Right ventricle myocardium superior (tissue), 1 donor: ENCODE data around the gene DBX1. TPM values are rescaled to one million over a fixed set of nuclear protein-coding genes. Genes with fewer than 3 reads are reported as not detected.

Experiments
- ATAC-seq: fragments of 200-7000 bp; cut with Tn5 transposase; one replicate; pipeline ENCODE4 v1.9.1; 2020; ENCODE audit warnings: mild to moderate bottlenecking; ENCODE audit not compliant: poor library complexity
- DNase-seq: peaks from one replicate; pipeline ENCODE4 v3.0.0-alpha.2; 2020
- intact Hi-C: fragments of 100-400 bp; cut with DNase I; formaldehyde crosslinking; loops from one replicate; pipeline ENCODE4 v1.11.2; 2022
- total RNA-seq: library from RNA; stranded (reverse); fragmentation: NEBNext Ultra II Directional; extraction: Animal tissue kit (Norgen Biotek cat#: 25700); gene quantifications from one replicate; pipeline ENCODE4 v1.2.1, GENCODE V29; 2021
- donor health status: DM: no; HTN: yes; CAD: no; lungs with severe emphysema.

Gene DBX1
- total RNA-seq, 1 donor from 2014 or later = not detected

DNA sequence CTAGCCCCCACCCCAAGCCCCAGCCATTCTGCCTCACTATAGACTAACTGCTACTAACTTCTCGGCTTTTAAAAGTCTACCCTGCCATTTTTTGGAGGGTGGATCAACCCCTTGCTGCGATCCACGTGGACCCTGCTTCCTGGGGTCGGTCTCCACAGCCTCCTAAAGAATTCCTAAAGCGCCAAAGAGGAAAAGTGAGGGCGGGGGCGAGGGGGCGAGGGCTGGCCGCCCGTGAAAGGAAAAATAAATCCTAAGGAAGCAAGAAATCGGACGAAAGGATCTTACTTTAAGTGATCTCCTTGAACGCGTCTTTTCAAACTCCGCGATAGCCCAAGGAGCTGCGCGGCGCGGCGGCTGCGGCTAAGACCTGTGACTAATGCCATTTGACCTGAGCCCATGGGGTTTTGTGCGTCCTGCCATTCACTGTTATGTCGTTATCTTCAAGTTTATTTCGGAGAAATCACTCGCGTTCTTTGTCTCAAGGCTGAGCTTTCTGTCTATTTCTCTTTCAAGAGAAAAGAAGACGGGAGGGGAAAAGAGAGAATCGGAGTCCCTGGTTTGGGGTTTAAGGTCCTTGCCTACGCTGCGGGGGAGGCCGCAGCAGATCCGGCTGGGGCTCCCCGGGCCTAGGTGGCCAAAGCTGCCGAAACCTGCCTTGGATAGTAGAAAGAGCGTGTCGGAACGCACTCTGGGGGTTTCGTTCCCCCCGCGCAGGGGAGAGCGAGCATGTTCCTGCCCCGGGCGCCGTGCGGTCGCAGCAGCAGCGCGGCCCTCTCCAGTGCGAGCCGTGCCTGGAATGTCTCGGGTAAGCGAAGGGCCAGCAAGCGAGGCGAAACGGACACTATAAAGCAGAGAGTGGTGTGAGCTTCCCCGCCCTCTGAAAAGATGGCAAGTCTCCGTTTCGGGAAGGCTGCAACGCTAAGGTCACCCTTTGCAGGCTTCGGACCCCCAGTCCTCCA, 2.8 kb upstream of the DBX1 start:
- DNase-seq (no peak), ATAC-seq (peak; percentile 67)
- intact Hi-C loops = no loop called here

DNA sequence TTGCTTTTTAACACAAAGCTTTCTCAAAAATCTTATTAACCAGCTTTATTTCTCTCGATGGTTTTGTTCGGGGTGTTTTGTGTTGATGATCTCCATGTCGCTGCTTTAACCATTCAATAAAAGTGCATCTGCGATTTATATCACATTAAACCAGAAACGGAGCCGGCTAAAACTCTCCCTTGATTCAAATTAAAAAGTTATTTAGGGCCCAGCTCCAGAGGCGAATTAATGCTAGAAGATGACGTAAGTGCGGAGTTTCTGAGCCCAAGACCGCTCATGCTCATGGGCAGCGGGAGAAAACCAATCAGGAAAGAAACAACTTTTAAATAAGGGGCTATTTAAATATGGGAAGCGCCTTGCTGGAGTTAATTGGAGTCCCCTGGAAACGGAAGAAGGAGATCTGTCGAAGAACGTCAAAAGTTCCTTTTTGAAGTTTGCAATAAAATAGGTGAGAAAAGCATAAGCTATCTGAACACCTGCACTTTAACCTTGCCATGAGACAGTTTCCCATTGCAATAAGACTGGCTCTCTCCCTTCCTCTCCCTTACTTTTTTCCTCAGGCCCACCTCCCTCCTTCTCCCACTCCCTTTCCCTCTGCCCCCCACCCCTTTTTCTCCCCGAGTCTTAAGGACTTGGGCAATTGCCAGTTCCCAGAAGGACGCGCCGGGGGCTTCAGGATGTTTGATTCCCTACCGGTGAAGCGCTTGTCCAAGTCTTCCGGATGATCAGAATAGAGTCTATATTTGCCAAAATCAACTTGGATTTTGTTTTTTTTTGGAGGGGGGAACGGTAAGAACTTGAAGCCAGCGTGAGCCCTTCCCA, 1.9 kb upstream of the DBX1 start:
- intact Hi-C loops = no loop called here
- no peak for ATAC-seq
- DNase-seq = no peak

DNA sequence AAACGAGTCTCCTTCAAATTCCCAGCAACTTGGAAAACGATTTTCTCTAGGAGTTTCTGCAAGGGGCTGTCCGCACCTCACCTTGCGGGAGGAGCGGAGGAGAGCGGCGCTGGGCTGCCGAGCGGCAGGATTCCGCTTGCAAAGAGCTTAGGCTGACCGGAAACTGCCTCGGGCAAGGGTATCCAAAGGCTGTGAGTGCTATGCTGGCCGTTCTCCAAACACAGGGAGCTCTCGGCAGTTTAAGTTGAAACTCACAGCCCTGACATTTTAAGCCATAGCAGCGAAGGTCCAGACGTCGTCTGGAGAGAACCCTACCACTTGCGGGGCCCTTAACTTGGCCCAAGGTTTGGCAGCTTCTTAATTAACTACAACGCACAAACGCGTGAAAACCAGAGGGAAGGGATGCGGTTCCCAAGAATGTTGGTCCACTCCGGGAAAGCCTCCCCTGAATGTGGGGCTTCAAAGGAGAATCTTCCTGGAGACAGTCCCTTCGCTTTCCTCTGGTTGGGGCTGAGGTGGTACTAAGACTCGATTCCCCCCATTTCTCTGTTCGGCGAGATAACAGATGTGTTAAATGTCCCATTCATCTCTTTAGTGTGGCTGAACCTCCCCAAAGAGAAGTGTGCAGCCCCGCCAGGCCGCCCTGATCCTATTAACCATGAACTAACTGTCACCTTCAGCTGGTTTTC, 1.1 kb upstream of the DBX1 start:
- intact Hi-C loops = no loop called here
- ATAC-seq = no peak
- DNase-seq = no peak

DNA sequence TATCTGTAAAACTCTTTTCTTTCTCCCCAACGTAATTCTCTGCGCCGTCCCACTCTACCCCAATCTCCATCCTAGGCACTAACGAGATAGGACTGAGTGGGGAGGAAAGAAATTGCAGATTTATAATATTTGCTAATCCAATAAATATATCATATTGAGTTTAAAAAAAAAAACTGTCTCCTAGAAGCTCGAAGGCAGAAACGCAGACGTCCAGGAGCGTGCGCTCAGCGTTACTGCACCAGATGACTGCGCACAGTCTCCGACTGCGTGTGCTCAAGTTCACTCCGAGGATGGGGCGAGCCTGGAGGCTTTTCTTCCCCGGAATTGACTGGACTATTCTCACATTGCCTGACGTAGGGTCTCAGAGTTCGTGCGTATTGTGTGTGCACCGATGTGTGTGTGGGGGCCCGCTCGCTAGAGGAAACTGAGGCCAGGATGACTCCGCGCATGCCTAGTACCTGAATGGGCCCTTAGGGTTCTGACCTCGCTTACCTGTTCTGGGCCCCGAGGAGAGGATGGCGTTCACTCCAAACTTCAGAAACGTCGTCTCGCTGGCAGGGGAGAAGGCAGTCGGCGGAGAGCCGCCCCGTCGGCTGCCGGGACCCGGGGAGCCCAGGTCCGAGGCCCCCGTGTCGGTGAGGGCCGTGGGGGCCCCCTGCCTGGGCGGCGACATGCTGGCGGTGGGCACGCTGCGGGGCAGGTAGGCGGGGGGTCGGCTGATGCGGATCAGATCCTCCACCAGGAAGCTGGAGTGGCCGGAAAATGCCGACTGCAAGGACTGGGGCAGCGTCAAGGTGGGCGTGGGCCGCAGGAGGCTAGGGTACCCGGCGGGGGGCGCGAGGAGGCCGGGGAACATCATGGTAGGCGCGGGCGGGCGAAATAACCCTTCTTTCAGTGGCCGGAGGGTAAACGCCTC, 551 bp downstream of the DBX1 start:
- intact Hi-C loops = no loop called here
- no peak for DNase-seq
- ATAC-seq = no peak

DNA sequence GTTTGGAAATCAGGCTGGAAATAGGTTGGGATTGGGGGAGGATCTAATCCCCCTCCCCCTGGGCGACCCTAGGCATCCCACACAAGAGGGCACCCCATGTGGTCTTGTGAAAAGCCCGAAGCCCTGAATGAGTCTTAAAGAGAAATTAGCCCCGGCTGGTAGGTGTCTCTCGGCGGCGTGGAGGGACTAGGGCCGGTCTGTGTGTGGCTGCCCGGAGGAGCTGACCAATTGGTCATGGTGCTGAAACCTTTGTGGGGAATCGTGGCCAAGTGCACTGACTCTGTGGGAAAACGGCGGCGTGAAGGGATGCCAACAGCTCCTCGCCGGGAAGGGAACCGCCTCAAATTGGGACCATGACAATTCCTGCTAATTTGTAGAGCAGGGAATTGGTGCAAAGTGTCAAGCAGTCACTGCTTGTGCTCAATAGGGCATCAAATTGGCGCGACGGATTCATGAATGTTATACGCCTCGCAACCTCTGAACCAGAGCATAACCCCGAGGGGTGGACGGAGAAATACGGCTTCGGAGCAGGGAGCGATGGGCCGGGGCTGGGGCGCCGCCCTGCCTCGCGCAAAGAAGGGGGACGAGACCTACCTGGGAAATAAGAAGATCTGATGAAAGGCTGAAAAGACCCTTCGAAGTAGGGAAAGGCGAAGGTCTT, 1.5 kb downstream of the DBX1 start:
- DNase-seq (peak; percentile 59), ATAC-seq (peak; percentile 60)
- intact Hi-C loops = no loop called here

DNA sequence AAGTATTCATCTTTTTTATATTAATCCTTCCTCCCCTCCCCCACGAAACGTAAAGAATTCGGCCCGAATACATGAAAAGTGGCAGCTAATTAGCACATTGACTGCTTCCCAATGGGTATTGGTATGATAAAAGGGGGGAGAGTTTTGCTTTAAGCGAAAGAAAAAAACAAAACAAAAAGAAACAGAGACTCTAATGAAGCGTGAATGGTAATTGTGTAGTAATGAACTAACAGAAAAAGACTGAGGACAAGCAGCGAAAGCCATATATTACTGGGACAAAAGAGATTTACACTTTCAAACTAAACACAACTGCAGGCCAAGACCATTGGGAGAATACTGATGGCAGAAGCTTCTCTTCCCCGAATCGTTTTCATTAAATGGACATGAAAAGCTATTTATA, 2.5 kb downstream of the DBX1 start:
- ATAC-seq (no peak), DNase-seq (no peak)
- intact Hi-C loops = no loop called here

DNA sequence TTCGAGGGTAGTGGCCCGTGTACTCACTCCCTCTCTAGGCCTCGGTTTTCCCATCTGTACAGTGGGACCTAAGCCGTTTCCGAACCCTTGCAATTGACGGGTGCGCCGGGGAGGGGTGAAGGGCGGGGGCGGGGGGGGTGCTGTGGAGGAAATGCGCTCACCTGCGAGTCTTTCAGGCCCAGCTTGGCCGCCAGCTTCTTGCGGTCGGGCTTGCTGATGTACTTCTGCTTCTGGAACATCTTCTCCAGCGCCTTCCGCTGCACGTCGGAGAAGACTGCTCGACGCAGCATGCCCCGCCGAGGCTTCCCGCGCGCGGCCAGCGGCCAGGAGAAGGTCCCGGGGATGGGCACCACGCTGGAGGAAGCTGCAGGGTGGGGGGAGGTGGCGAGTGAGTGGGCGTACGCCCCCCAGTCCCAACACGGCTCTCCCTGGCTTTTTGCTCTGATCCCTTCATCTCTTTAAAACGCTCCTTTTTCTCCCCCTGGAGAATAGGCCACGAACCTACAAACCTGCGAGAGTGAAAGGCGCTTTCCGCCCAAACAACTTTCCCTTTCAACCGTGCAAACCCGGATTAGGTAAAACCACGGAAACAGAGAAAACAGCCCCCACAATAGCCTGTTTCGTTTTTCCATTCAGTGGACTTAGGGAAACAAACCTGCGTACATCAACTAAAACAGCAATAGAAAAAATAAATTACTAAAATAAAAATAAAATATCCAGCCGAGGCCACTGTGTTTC, 3.2 kb downstream of the DBX1 start:
- DNase-seq (no peak), ATAC-seq (no peak)
- intact Hi-C loops = no loop called here

DNA sequence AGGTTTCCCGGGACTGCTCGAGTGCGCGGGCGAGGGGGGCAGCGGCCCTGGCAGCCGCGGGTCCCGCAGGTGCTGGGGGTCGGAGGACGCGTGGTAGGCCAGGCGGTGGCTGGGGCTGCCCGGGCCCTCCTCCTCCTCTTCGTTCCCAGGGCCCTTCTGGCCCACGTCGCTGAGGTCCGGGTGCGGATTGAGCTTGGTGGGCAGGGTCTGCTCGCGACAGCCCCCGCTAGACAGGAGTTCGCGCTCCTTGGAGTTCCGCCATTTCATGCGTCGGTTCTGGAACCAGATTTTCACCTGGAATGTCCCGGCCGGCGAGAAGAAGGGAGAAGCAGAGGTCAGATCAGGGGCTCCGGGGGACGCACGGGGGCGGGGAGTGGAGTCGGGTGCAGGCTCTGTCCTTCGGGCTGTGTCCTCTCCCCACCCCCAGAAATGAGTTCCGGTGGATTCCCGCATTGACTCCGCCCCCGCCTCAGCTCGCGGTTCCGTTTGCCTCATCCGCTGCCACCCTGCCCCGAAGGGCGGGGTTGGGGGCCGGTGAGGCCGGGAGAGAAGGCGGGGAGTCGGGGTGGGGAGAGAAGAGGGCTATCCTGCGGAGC, 3.9 kb downstream of the DBX1 start:
- intact Hi-C loops = no loop called here
- no peak for ATAC-seq
- DNase-seq = no peak

DNA sequence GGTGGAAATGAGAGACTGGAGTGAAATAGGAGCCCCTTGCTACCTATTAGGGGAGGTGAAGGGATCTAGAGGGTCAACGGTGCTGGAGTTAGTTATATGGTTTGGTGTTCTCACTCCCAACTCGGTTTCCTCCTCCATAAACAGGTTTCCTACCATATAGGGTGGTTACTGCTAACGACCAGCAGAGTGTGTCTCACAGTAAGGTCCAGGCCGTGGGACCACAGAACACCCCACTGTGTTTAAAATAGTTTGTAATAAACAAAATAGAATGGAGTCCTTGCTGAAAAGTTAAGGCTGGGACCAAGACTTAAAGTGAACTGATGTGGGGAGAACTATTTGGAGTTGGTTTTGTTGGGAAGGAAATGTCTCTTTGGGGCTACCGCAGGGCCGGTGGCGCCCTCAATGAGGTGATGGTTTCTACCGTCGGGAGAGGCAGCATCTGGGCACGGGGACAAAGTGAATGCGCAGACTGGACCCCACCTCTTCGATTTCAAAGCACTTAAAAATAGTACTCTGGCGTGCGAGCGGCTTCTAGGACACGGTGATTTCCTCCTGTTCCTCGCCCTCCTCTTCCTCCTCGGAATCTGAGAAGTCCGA, 4.5 kb downstream of the DBX1 start:
- no peak for ATAC-seq
- no peak for DNase-seq
- intact Hi-C loops = no loop called here

DNA sequence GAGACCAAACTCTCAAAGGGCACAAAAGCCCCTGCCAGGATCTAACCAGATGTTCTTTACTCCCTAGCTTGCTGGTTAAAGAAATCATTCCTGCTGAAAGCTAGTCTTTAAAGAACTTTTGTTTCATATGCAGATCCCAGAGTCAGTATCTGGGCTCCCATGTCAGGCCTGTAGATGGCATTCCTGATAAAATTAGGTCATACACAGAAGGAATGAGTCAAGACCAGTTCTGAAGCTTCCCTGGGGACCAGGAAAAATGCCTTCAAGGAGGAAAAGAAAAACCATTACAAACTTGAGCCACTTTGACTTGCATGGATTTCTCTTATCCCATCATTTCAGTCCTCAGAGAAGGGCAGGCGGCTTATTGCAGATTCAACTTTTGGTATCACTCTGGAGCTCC, 5.9 kb downstream of the DBX1 start:
- ATAC-seq (no peak), DNase-seq (no peak)
- intact Hi-C loops = no loop called here

DNA sequence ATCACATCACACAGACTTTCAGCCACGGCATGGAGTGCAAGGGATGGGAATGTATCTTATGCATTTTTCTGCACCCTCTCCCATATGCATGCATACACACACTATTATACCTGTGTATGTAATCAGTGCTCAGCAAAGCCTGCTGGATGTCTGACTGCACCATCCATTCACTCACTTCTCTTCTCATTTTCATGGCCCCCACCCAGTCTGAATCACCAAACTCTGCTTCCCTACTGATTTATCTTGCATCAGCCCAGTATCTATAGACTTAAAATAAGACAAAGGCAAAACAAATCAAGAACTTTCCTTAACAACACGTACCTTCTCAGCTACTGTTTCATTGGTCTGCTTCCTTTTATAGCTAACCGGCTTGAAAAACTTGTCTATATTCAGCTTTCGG, 21.6 kb downstream of the DBX1 start:
- DNase-seq (no peak), ATAC-seq (no peak)
- intact Hi-C loops = no loop called here

DNA sequence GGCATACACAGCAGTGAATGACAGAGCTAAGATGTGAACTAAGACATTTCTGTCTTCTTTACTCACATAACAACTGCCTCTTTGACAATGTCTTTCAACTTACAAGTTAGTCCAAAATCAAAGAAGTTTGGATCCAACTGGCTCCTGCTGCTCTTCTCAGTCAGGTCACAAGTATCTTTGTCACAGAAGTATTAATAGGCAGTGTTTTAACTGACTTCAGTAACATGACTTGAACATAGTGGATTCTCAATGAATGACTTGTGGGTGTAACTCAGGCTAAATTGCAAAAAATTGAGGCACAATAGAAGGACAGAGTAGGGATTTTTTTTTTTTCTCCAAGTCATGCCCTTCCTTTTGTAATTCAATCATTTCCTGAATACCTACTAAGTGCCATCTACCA, 22.6 kb downstream of the DBX1 start:
- intact Hi-C loops = no loop called here
- ATAC-seq (no peak), DNase-seq (no peak)

DNA sequence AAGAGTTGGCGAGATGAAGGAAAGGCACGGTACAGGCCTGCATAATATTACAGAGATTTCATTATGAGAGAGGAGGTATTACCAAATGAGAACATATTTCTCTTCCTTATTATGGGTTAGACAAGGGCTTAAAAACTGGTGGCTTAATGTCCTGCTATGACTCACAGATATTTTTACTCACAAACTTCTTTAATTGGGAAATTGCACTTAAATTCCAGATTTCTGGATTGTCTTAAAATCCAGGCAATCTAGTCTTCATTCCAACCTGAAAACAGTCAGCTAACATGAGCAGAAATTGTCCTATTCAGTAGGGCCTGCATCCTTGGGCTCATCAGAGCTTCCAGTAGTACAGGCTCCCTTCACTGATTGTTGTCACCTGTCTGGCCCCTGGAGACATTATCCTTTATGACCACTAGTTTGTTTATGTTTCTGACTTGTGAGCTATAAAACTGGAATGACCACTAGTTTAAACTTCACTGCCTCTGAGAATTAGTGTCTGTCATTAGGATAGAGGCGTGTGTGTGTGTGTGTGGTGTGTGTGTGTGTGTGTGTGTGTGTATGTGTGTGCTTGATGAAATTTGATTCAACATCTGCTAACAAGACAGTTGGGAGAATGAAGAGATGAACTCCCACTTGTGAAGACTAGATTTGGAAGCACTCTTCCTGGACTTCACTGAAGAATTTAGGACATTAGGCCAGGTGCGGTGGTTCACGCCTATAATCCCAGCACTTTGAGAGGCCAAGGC, 25.1 kb downstream of the DBX1 start:
- ATAC-seq (no peak), DNase-seq (no peak)
- intact Hi-C loops = loop anchor here (5.0 kb wide), 1 partner anchor 183 kb away; no protein-coding TSS in a partner anchor

DNA sequence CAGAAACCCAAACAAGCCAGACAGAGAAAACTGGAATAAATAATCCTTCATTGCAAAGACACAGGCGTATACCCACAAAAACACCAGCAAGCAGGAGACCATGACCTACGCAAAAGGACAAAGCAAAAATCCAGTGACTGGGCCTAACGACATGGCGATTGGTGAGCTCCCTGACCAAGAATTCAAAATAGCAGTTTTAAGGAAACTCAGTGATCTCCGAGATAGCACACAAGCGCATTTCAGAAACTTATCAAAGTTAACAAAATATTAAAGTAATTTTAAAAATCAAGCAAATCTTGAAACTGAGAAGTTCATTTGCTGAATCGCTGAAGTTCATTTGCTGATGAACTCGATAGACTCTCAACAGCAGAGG, 27.6 kb downstream of the DBX1 start:
- intact Hi-C loops = loop anchor here (5.0 kb wide), 1 partner anchor 180 kb away; no protein-coding TSS in a partner anchor
- DNase-seq = no peak
- no peak for ATAC-seq

DNA sequence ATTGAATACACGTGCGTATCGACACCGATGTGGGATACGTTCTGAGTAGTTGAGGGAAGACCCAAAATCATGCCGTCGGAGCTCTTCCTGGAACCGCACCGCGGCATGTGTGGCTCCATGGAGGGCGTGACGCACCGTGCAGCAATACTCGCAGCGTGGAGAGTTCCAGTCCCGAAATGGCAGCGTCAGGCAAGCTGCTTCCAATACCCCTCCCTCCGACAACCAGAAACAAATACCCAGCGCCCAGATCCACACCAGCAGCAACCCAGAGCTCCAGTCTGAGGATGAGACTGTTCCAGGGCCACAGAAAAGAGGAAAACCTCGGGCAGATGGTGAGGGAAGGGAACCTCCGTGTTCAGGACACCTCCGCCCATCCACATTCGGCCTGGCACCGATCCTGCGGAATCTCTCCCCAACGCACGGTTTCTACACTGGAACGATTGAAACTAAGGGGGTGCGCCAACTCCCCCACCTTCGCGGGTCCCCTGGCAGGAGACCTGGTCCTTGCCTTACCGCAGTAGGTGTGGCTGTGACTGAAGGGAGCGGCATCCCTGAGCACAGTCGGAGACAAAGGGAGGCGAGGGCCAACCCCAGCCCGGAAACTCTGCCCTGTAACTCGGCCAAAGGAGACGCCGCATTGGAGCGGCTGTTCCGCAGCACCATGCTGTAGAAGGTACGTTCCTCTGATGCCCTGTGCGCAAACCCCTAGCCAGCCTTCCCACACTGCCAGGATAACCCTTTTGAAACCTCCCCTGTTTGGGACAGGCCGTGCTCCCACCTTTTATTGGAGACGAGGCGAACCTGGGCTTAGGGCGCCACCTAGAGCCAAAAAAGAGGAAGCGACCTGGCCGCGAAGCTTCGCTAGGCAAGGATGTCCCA, 28.2 kb downstream of the DBX1 start:
- ATAC-seq (peak; percentile 85), DNase-seq (peak; percentile 64)
- intact Hi-C loops = loop anchor here (5.0 kb wide), 1 partner anchor 180 kb away; no protein-coding TSS in a partner anchor
